Adrenal gland (tissue), 12 donors: Measurements from ENCODE around the gene C1orf226. TPM values are rescaled to one million over a fixed set of nuclear protein-coding genes. Genes with fewer than 3 reads are reported as not detected.

Experiments
- DNase-seq, 7 donors: peaks; one replicate each; pipeline ENCODE4 v3.0.0-alpha.2; 2019 to 2020
- H3K27ac ChIP-seq, 5 donors: fragments of 200-600 bp; sonication (generic) in 4 of 5; 1 replicate in 3 of 5; 2 replicates in 2 of 5; pipeline versions ENCODE4 v1.5.1 to v1.8.0; 2016 to 2020; ENCODE audit warnings: mild to moderate bottlenecking in 1 of 5
- H3K27me3 ChIP-seq: fragments of 200-600 bp; 2 replicates; pipeline ENCODE4 v1.8.0; 2021
- H3K36me3 ChIP-seq, 2 donors: fragments of 200-600 bp; replicated peaks in 1 of 2; 1 replicate in 1 of 2; 2 replicates in 1 of 2; pipeline versions ENCODE4 v1.5.1 to v1.8.0; 2018 to 2022
- H3K4me1 ChIP-seq, 2 donors: fragments of 200-600 bp; replicated peaks in 1 of 2; 1 replicate in 1 of 2; 2 replicates in 1 of 2; pipeline versions ENCODE4 v1.5.1 to v1.8.0; 2018 to 2021
- H3K4me3 ChIP-seq, 4 donors: fragments of 200-600 bp; sonication (generic) in 3 of 4; one replicate each; pipeline ENCODE4 v1.5.1; 2016 to 2018
- H3K9me3 ChIP-seq, 3 donors: fragments of 200-600 bp; sonication (generic) in 1 of 3; replicated peaks in 1 of 3; 1 replicate in 2 of 3; 2 replicates in 1 of 3; pipeline versions ENCODE4 v1.5.1 to v1.8.0; 2016 to 2021
- CTCF ChIP-seq, 6 experiments: fragments of 450-650 bp in 4 of 6; fragments of 200-600 bp in 2 of 6; sonication (generic) in 1 of 6; IDR thresholded peaks; 1 replicate in 5 of 6; 2 replicates in 1 of 6; pipeline versions ENCODE4 v1.5.1 to v1.8.0; 2016 to 2021; ENCODE audit warnings: antibody characterized with exemption in 6 of 6, mild to moderate bottlenecking in 2 of 6, moderate library complexity in 1 of 6
- POLR2A ChIP-seq, 2 donors: fragments of 450-650 bp; IDR thresholded peaks; one replicate each; pipeline ENCODE4 v1.6.1; 2017; ENCODE audit warnings: antibody characterized with exemption in 2 of 2, mild to moderate bottlenecking in 2 of 2, moderate library complexity in 1 of 2
- WGBS, 4 donors: extraction: QIAGEN DNeasy Blood & Tissue Kit in 2 of 4; methylation state at CpG; one replicate each; pipeline versions ENCODE4 v1.1.5 to v1.1.7; 2013 to 2017; 5-methylcytosine and 5-hydroxymethylcytosine counted together
- intact Hi-C, 2 donors: fragments of 100-400 bp; cut with DNase I; formaldehyde crosslinking; loops; one replicate each; pipeline versions ENCODE4 v1.14.1 to v1.15.0; 2022 to 2023
- polyA plus RNA-seq, 3 donors: library from polyadenylated mRNA; stranded (reverse); fragments of 200-250 nt in 2 of 3; fragments of 350-450 nt in 1 of 3; fragmentation: Illumina TruSeq in 1 of 3; extraction: RNeasy Lipid Tissue Mini Kit (QIAGEN cat#74804) in 1 of 3; gene quantifications; one replicate each; pipeline ENCODE4 v1.2.3, GENCODE V29; 2013 to 2014
- total RNA-seq, 9 donors: library from RNA; depleted of rRNA in 4 of 9; stranded (reverse); fragments of >200 nt in 4 of 9; fragments of 120-200 nt in 1 of 9; fragmentation: NEBNext Ultra II Directional in 1 of 9; extraction: Animal tissue kit (Norgen Biotek cat#: 25700) in 1 of 9; gene quantifications; one replicate each; pipeline versions ENCODE4 v1.1.0 to v1.2.4, GENCODE V29; 2013 to 2023
- donor health status: healthy with polysubstance abuse.
- donor health status: Bipolar disorder and iron deficiency.
- donor health status: DM: yes; HTN: yes; CAD: no.
- donor health status: DM: no; HTN: no; CAD: no.
- donor health status: DM: no; HTN: no; CAD: no.
- donor health status: DM: yes; HTN: yes; CAD: no.

The C1orf226 gene
- total and polyA plus RNA-seq, 12 donors: 0.95 to 48.0 (median 6.8) TPM

- Histone ChIP-seq H3K4me1 (no peaks in the 10 kb centered on the region), H3K36me3 (no peaks in the 10 kb centered on the region), H3K27ac (no peak within 1 kb of the TSS), H3K9me3 (no peaks in the 10 kb centered on the region), H3K4me3 (no peak within 1 kb of the TSS), H3K27me3 (no peaks in the 10 kb centered on the region)
- DNase-seq: no peak
- intact Hi-C loops: no loop called here
- WGBS, 4 donors: 93 to 100% (median 94%) methylated on average over 5 of the region's 5 CpGs
- TF ChIP-seq POLR2A (IDR thresholded peaks at IDR 0.05) (no peak), CTCF (IDR thresholded peaks at IDR 0.05) (no peak)
Observed at GRCh38 chr1:162376691-162377090, 4.8 kb upstream of the C1orf226 start, which contains the start of gene SPATA46. TSS of gene SPATA46 (minus strand) at chr1:162376854. CDS start at chr1:162376790, 64 bp downstream.

- Histone ChIP-seq H3K9me3 (no peaks in the 10 kb centered on the region), H3K27me3 (no peaks in the 10 kb centered on the region), H3K4me1 (no peaks in the 10 kb centered on the region), H3K36me3 (no peaks in the 10 kb centered on the region), H3K4me3 (no peak overlapping the region), H3K27ac (no peak overlapping the region)
- TF ChIP-seq POLR2A (IDR thresholded peaks at IDR 0.05) (no peak), CTCF (IDR thresholded peaks at IDR 0.05) (no peak)
- intact Hi-C loops: no loop called here
- 69 to 88% (median 81%) methylated on average over 5 to 6 of the region's 6 CpGs for WGBS, 4 donors
- peak in 1 of 7 donors; percentile 44 for DNase-seq
Observed at GRCh38 chr1:162380061-162380846, 1.3 kb upstream of the C1orf226 start.

- Histone ChIP-seq H3K36me3 (no peaks in the 10 kb centered on the region), H3K4me3 (no peak overlapping the region), H3K4me1 (no peaks in the 10 kb centered on the region), H3K9me3 (no peaks in the 10 kb centered on the region), H3K27me3 (no peaks in the 10 kb centered on the region), H3K27ac (no peak overlapping the region)
- peak in 1 of 7 donors; percentile 31 for DNase-seq
- TF ChIP-seq CTCF (IDR thresholded peaks at IDR 0.05) (no peak), POLR2A (IDR thresholded peaks at IDR 0.05) (no peak)
- intact Hi-C loops: no loop called here
- 83 to 95% (median 87%) methylated on average over 8 to 13 of the region's 13 CpGs for WGBS, 4 donors
Observed at GRCh38 chr1:162381941-162382750, 618 bp downstream of the C1orf226 start.

GRCh38 chr1:162383091-162383490 lies 1.6 kb downstream of the C1orf226 start:
- TF ChIP-seq POLR2A (IDR thresholded peaks at IDR 0.05) (no peak), CTCF (IDR thresholded peaks at IDR 0.05) (no peak)
- peak in 1 of 7 donors; percentile 24 for DNase-seq
- no peaks in the 10 kb centered on the region for H3K36me3 ChIP-seq
- intact Hi-C loops: no loop called here
- WGBS, 4 donors: 85 to 98% (median 94%) methylated on average over 3 to 6 of the region's 6 CpGs
- no peak overlapping the region for H3K27ac ChIP-seq
- no peak overlapping the region for H3K4me3 ChIP-seq
- no peaks in the 10 kb centered on the region for H3K27me3 ChIP-seq
- H3K4me1 ChIP-seq: no peaks in the 10 kb centered on the region
- no peaks in the 10 kb centered on the region for H3K9me3 ChIP-seq
